GM15510 (cell line): ENCODE measurements around the gene ASPSCR1.

Experiments
- POLR2A ChIP-seq: IDR thresholded peaks from 3 replicates; pipeline ENCODE4 v1.6.1; 2011; ENCODE audit warnings: borderline replicate concordance; ENCODE audit not compliant: insufficient read length; ENCODE audit errors: extremely low read depth

Gene ASPSCR1

DNA sequence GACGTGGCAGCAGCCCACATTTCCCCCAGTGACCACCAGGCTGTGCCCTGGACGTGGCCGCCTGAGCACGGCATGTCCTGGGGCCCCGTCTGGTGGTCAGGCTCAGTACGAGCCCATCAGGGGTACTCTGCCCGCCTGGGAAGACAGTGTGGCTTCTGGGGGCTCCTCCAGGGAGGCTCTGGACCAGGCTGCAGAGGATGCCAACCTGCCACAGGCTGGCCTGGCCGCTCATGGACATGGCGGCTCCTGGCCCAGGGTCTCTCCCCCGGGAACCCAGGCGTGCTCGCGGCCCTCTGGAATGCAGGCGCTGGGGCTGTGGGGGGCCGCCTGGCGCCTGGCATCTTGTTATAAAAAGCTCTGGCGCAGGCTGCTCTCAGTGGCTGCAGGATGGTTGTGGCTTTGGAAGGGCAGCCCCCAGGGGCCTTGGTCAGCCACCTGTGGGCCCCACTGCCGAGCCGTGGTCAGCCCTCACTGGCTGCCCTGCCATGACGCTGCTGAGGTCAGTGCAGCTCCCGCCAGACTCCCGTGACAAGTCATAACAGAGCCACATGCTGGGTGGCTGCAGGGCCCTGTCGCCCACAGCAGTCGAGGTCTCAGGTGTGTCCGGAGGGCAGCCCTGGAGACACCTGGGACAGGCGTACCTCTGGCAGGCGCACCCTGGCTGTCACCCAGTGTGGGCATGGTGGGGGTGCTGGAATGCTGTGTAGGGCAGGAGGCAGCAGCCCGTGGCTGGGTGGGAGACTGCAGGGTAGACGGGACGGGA lies 30.2 kb downstream of the ASPSCR1 start:
- TF ChIP-seq POLR2A = no peak

DNA sequence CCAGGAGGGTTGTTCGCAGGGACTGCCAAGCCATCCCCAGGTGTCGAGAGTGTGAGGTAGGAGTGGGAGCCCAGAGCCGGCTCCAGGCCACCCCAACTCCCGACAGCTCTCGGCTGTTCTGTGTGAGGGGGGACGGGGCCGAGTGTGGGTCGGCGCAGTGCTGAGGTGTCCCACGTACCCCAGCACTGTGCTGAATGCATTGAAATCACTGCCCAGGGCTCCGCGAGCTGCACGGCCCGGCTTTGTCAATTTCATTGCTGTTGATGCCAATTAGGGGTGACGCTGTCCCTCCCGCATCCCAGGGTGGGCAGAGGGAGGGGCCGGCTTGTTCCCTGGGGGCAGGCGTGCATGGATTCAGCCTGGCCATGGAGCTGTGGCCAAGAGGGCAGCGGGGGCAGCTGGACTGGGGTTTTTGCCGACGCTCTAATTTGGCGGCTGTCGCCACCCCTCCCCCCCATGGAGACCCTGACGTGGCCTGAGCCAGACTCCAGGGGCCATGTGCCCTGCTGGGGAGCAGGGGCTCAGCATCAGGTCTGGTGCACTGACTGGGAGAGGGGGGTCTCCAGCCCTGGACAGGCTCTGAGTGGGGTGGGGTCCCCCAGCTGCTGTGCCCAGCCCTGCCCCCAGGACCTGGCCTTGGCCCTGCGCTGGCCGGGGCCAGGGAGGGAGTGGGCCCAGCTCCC lies 31.0 kb downstream of the ASPSCR1 start:
- no peak for TF ChIP-seq POLR2A

DNA sequence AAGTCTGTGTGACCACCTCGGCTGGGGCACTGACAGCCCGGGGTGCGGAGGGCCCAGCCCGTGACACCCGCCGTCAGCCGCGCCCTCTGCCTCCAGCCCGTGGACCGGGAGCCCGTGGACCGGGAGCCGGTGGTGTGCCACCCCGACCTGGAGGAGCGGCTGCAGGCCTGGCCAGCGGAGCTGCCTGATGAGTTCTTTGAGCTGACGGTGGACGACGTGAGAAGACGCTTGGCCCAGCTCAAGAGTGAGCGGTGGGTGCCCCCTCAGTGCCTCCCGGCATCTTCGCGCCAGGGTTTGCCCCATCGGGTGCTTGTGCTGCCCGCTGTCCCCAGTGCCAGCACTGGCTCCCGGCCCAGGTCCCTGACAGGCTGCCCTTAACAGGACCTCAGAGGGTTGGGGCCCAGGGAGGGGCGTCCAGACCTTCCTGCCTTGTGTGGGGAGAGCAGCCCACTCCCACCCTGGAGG lies 31.5 kb downstream of the ASPSCR1 start:
- no peak for TF ChIP-seq POLR2A

DNA sequence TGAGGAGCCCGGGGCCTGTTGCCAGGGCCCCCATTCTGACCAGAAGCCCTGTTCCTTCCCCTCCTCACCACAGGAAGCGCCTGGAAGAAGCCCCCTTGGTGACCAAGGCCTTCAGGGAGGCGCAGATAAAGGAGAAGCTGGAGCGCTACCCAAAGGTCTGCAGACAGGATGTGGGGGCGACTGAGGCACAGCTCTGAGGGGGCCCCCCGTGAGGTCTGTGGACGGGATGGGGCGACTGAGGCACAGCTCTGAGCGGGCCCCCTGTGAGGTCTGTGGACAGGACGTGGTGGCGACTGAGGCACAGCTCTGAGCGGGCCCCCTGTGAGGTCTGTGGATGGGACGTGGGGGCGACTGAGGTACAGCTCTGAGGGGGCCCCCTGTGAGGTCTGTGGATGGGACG lies 32.0 kb downstream of the ASPSCR1 start:
- no peak for TF ChIP-seq POLR2A

DNA sequence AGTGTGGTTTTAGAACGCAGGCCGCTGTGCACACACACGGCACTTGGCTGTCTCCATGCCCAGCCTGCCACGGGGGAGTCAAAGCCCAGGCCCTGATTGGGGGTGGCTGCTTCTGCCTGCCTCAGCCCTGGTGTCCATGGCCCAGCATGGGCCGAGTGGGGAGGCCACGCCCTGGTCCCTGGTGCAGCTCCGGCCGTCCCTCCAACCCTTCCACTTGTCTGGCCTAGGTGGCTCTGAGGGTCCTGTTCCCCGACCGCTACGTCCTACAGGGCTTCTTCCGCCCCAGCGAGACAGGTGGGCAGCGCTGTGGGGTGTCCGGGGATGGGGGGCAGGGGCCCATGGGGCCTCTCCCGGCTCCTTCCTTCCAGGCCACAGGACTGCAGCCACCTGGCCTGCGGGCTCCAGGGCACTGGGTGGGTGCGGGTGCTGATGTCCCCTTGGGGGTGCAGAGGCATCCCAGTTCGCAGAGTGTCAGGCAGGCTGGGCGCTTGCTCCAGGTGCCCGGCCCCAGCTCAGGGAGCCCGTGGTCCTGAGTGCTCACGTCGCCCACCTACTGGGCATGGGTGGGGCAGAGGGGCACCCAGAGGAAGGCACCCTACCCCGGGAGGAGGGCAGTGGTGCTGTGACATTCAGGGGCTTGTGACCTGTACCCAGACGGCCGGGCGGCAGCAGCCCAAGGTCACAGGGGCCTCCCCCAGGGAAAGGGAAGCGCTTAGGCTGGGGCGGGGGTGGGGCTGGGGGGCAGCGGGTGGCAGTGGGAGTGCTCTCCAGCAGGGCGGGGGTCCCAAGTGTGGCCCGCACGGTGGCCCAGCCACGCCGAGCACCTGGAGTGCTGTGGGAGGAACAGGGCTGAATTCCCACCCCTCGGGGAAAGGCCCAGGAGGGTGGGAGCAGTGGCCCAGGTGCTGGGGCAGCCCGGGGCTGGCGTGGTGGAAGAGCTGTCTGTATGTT lies 33.4 kb downstream of the ASPSCR1 start:
- TF ChIP-seq POLR2A = no peak

DNA sequence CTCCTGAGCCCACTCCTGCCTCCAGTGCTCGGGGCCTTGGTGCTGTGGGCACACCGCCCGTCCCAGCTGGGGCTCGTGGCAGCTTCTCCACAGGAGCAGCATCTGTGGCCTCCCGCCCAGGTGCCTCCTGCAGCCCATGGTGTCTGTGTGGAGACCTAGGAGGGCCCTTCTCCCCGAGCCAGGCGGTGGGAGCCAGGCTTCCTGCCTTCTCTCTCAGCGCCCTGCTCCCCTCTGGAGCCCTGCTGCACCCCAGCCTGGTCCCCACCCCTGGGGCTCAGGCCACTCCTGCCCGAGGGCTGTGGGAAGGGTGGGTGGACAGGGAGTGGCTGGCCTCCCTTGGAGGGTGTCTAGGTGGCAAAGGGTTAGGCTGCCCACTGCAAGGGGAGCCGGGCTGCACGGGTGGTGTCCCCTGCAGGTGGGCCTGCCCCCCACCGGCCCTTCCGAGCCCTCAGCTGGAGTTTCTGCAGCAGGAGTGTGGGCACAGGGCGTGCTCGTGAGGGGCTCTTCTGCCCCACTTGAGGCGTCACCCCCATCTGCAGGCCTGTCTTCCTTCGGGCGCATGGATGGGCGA lies 34.3 kb downstream of the ASPSCR1 start:
- no peak for TF ChIP-seq POLR2A

DNA sequence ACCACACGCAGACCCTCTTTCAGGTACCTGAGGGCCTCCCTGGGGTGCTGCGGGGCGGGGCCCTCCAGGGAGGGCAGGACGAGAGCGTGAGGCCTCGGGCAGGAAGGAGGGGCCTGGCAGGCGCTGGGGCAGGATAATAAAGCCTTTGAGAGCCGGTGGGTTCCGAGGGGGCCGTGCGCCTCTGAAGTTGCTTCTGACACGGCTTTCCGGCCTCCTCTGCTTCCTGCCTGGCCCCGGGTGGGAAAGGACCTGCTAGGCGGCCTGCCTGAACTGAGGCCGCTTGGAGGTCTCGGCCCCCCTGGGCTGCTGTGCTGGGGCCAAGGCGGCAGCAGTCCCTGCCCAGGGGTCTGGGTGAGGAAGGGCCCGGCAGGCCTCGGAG lies 34.8 kb downstream of the ASPSCR1 start:
- TF ChIP-seq POLR2A = no peak

DNA sequence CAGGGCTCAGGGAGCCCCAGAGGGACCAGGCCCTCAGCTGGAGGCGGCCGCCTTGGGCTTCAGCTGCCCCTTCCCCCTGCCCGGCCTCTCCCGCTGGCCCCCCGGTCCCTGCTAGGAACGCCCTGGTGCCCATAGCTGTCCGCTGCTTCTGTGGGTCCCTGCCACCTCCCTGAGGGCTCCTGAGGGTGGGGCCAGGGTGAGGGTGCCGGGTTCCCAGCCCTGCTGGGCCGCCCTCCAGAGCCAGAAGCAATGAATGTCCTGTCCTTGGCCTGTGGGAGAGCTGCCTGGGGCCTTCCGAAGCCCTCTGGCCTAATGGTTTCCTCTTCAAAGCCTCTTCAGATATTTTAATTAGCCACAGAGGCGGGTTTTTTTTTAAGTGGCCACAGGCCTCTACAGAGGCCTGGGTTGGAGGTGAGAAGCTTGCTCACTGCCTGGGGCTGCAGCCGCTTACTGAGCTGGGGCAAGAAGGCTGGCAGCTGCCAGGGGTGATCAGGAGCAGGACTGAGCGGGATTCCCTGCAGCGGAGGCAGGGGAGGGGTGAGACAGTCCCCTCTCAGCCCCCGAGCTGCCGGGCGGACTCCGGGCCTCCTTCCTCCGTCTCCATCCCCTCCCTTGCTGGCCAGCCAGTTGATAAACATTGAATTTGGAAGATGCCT lies 35.3 kb downstream of the ASPSCR1 start:
- no peak for TF ChIP-seq POLR2A

DNA sequence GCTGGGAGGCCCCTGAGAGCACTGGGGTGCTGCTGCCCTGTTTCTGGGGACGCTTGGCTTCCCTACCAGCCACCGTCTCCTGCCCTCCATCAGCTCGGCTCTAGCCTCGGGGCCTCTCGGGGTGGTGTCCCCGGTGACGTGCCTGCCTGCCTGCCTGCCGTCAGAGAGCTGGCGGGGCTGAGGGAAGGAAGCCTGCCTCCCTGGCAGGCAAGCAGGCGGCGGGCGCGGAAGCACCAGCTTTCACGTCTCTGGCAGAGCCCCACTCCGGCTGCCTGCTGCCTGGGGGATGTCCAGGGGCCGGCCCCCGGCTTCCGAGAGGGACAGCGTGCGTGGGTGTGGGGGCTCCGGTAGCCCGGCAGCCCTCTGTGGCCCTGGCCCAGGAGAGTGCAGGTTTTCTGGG lies 35.9 kb downstream of the ASPSCR1 start:
- TF ChIP-seq POLR2A = no peak

DNA sequence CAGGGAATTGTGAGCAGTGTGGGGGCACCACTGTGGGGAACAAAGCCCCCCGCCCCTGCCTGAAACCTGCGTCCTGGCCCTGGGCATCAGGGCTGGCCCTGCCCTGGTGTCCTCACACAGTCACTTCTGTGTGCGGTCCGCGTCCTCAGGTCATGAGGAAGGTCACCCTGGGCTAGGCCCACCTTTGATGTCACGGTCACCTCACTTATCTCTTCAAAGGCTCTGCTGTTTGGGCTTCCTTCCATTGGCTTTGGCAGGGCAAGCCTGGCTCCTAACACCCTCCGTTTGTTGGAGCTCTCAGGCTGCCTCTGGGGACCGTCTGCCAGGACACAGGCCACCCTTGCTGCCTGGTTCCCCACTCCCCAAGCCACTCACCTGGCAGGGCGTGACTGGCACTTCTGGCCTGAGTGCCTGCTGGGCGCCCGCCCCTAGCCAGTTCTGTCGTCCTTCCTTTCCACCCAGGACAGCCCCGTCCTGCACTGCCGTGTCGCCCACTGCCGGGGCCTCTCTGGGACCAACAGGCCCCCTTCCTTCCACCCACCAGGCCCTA lies 36.4 kb downstream of the ASPSCR1 start:
- TF ChIP-seq POLR2A = no peak

DNA sequence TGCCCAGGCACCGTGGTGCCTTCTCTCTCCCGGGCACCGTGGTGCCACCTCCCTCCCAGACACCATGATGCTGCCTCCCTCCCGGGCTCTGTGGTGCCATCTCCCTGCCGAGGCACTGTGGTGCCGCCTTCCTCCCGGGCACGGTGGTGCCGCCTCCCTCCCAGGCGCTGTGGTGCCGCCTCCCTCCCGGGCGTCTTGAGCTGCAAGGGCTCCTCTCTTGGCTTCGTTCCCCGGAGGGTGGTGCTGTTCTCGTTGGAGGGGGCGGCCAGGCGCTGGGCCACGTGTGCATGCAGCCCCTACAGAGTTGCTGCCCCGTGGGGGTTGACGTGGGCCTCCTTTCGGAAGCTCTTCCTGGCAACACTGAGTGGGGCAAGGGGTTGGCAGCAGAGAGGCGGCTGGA lies 37.0 kb downstream of the ASPSCR1 start:
- no peak for TF ChIP-seq POLR2A

DNA sequence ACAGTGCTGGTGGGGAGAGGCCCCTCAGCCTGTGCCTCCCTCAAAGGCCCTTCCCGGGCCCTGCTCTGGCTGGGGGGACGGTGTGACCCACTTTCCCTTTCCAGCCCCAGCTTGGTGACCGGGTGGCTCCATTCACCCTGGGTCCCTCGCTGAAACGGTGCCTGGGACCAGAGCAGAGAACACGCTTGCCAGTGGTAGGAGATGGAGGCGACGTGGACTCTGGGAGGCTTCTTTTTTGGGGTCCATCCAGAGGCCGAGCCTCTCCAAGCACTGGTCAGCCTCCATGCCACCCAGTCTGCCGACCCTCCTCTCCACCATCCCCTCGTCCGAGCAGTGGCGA lies 37.5 kb downstream of the ASPSCR1 start:
- no peak for TF ChIP-seq POLR2A

DNA sequence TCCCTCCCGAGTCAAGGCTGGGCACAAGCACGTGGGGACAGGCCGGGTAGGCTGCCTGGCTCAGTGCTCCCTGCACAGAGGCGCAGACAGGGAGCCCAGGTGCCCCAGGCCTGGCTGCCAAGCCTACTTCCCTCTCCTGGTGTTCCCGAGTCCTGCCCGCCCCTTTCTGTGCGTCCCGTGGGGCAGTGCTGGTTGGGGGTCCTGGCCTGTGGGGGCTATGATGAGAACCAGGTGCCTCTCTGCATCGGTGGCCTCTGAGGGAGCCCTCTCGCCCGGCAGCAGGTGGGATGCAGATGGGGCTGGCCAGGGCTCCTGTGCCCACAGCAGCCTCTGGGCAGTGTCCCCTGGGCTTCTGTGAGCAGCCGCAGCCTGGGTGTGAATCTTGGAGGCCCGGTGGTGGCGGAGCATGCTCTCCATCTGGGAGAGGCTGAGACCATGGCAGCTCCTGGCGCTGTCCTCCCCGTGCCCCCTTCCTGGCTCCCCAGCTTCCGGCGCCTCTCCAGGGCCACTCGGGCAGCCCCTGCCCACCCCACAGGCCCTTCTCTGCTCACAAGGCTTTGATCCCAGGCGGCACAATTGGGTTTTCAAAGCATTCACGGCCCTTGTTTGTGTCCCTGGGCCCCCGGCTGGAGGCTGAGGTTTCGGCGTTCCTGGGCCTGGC lies 38.0 kb downstream of the ASPSCR1 start:
- TF ChIP-seq POLR2A = no peak
